HG03280 (cell line): ENCODE data around the gene DSE.

Experiments used
- ATAC-seq: cut with Tn5 transposase; IDR thresholded peaks from one replicate; pipeline ENCODE4 v1.9.1; 2021; ENCODE audit warnings: mild to moderate bottlenecking, moderate library complexity; ENCODE audit not compliant: unreplicated experiment

DSE gene

DNA sequence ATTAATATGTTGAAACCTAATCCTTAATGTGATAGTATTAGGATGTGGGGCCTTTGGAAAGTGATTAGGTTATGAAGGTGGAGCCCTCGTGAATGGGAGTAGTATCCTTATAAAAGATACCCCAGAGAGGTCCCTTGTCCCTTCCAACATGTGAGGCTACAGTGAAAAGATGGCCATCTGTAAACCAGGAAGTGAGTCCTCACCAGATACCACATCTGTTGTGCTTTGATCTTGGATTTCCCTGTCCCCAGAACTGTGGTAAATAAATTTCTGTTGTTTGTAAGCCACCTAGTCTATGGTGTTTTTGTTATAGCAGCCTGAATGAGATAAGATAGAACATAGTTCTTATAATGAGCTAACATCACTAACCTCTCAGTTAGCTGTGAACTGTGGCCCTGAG lies 73.8 kb downstream of the DSE start:
- ATAC-seq, result no peak

DNA sequence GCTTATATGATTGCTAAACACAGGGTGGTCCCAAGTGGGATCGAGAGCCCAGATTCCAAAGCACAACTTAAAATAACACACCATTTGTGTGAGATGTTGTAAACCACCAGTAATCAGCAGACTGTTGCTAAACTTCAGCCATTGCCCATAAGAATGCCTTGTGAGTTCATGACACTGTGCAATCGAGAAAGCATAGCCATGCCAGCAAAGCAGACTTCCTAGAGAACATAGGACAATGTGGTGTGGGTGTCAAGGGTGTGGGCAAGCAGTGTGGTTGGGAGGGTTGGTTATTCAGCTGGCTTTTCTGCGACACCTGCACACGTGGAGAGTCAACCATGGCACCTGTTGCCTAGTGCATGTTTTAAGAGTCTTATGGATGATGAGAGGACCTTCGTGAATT lies 74.4 kb downstream of the DSE start:
- ATAC-seq, result no peak

DNA sequence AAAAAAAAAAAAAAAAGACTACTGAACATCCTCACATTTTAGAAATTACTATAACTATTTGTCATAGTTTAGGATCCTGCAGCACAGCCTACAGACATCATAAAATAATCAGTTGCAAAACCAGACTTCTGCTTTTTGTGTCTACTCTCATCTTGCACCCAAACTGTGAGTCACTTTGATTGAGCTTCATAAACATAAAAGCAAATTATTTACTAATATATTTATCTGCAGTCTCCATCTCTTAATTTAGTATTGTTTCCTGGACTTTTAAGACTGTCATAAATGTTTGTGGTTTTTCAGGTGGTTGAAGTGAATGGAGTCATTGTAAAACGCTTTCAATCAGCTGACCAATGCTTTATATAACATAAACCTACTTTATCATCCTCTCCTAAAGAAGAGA lies 75.7 kb downstream of the DSE start:
- ATAC-seq, result no peak

DNA sequence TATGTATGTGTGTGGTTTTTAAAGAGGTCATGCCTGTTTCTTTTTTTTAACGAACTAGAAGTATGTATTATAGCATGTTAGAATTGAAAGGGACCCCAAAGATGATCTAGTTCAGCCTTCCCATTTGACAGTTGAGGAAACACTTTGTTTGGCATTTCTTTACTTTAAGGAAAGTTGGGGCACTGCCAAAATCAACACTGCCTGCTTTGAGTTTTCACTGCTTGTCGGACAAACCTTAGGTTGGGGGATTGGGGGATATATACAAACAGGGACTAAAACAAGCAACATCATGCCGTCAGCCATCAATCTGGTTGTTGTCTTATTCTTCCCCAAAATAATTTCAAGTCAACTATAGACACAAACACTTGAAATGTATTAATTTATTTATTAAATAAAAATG lies 76.3 kb downstream of the DSE start:
- ATAC-seq, result no peak

DNA sequence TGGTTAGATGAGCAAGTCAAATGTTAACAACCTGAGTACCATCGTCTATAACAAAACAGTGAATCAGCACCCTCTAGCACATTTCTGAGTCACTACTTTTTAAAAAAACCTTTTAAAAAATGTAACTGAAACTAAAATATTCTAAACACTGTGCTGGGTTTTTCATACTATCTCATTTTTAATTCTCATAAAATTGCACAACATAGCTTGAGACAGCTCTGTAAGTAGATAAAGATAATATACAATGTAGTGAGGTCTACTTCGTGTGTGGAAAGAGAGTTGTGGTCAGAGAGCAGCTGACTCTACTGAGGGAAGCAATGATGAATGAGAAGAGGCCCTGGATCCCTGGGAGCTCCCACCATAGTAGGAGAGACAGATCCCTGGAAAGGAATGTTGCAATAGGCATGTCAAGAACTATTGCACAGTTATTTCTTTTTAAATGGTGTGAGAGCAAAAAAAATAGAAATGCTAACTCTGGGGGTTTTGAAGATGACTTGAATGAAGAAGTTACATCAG lies 76.8 kb downstream of the DSE start:
- ATAC-seq, result no peak

DNA sequence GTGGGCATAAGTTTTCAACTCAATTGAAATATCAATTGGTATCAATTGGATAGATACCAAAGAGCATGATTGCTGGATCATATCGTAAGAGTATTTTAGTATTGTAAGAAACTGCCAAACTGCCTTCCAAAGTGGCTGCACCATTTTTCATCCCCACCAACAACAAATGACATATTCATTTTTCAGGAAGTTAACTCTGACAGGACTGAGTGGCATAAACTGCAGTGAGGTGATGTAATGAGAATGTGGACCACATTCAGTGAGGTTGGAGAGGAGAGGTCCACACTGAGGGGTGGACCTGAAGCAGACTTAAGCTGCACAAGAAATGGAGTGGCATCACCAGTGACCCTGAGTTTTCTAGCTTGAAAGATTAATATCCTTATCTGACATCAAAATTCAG lies 78.8 kb downstream of the DSE start:
- no peak for ATAC-seq

DNA sequence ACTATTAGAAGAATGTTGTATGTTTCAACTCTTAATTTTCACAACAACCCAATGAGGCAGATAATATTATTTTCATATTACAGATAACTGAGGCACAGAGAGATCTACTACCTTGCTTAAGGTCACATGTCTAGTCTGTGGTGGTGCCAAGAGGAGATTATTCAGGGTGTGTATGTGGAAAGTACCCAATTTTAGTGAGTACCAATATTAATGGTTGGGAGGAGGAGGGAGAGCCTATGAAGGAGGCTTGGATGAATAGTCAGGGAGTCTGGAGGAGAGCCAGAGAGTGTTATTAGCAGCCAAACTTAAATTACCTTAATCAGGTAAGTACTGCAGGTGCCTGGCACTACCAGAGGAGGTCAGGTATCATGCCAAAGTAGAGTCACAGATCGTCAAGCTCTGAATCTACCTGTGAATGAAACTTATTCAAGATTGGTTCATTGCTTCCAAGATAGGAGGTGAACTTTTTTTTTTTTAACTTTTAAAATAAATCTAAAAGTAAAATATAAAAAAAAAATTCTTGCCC lies 79.5 kb downstream of the DSE start:
- ATAC-seq, result no peak

DNA sequence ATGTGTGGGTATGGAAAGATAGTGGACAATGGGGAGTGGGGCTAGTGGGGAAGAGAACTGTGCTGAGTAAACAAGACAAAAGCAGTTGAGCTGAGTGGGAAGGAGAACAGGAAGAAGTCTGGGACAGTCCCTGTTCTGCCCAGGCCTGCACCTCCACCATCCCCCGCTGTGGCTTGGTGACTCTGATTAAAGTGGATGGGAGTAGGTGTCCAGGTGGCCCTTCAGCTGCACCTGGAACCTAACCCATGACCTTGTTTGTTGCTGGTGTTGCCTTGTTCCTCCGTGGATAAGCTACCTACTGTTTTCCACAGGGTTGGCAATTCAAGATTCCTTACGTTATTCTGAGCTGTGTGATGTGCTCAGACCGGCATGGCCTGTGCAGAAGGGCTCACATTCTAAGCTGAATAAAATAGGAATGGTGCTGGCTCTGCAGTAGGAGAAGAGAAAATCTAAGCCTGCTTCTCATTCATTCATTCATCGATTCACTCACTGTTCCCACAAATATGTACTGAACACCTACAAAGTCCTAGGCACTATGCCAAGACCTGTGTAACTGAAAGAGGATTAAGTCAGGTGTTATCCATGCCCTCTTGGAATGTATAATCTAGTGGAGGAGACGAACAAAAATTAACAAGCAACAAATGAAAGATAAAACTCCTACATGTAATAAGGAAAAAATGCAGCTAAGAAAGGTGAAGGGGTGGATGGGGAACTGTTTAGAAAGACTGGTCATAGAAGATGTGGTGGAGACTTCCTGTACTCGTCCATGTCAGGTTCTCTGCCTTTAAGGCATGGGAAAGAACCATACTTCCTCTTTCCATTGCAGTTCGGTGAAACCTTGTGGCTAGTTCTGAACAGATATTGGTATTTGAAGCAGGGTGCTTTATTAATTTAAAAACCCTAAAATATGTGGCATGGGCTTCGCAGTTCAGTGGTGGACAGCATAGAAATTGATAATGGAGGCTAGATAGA lies 80.3 kb downstream of the DSE start:
- ATAC-seq, result peak; percentile 89

DNA sequence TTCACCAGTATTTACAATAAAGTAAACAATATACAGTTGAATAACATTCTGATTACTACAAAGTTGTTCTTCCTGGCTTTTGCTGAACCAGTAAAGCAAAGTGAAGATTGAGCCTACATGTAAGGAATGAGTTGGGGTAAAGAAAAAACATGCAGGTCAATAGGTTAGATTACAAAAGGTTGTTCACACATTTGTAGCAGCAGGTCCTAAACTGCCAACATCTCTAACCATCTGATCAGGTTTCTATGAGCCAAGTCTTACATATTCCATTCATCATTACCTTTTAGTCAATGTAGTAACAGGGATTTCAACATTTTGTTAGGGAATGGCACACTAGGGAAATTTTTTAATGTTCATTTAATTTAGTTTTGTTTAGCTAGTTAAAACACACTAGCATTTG lies 81.2 kb downstream of the DSE start:
- ATAC-seq, result no peak

DNA sequence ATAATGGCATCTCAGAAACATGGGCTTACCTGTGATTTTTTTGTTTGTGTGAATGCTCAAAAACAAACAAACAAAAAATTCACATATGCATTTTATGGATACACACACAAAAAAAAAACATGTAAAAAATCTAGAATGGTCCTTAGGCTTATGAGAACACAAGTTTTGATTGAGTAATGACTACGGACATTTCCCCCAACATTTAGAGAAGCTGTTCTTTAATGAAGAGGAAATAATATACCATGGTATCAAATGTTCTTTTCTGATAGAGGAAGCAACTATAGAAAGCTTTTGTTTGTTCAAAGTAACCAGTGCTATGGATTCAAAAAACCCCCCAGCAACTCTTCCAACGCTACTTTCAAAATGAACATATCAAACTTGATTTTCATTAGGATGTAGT lies 81.8 kb downstream of the DSE start:
- no peak for ATAC-seq

DNA sequence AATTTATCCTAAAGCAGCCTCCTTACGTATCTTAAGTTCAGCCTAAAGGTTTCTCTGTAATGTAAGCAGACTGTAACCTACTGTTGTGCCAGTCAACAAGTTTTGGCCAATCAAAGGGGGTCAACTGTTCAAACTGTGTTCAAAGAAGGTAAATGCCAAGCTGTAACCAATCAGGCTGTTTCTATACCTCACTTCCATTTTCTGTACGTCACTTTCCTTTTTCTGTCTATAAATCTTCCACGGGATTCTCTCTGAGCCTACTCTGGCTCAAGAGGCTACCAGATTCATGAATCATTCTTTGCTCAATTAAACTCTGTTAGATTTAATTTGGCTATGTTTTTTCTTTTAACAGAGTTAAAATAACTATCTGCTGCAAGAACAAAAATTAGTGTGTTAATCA lies 85.4 kb downstream of the DSE start:
- no peak for ATAC-seq

DNA sequence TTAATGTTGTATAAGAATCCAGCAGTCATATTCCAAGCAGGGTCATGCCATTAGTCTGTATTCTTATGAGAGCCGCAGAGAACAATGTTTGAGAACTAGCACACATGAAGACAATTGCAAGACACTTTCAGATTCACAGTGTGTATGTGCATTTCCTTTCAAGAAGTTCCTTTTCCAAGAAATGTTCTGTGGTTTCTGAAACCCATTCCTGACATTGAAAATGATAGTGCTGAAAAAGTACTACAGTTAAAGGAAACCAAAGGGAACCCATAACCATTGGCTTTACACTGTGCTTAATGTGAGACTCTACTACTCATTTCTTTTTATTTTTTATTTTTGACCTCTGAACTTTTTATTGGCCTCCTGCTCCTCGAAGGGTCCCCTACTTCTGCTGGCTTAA lies 86.2 kb downstream of the DSE start:
- no peak for ATAC-seq

DNA sequence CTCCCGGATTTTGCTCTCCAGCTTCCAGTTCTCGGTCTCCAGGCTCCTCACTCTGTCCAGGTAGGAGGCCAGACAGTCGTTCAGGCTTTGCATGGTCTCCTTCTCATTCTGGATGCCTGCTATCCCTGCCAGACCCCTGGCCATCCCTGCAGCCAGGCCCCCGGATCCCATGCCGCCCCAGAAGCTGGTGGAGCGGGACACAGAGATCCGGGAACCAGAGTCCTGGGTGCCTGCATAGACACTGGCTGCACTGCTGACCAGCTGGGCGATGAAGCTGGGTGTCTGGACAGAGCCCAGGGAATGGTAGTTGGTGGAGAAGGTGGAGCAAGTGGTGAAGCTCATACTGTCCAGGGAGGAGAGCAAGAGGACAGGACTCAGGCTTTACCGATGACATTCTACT lies 87.5 kb downstream of the DSE start:
- ATAC-seq, result no peak

DNA sequence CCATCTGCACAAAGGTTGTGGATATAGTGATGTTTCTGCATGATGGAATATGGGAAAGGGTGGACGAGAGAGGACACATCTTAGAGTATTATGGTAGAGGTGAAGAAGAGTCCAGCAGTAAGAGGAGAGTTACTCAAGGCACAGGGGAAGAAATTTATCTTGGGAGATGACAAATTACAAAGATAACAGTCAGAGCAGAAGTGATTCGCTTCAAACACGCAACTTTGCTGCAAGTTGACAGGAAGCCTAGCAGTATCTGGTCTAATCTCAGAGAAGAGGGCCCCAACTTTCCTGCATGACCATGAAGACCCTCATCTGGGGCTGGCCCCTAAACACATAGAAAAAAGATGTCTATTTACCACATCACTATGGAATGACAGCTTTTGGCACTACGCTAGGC lies 89.2 kb downstream of the DSE start:
- no peak for ATAC-seq

DNA sequence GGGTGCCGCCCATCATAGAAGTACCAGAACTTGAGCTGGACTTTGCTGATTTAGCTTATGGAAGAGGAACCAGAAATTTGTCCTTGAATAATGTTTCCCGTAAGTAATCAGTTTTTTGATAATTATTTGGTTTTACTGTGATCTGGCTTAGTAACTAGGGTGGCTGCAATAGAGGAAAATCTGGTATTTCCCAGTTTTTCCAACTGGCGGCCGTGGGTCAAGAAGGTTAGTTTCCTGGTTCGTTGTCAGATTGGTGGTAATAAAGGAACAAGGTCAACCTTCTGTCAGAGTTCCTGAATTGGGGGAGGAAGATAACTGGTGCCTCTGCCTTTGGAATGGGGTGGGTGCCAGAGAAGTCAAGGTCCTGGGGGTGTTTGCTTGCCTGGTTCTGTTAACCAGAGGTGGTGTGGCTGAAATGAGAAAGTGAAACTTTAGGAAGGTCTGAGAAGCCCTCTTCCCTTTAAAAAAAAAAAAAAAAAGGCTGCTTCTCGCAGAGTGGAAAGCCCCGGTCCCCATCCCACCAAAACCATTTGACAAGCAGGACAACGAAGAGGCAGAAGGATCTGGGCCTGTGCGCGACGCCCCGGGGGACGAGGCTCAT lies 90.7 kb downstream of the DSE start, which contains the start of gene CALHM6:
Gene CALHM6 (plus strand): TSS at position 45 of the 601 bp plus-strand sequence. CDS start 555 bp downstream, at position 600.
- peak; percentile 7 for ATAC-seq

DNA sequence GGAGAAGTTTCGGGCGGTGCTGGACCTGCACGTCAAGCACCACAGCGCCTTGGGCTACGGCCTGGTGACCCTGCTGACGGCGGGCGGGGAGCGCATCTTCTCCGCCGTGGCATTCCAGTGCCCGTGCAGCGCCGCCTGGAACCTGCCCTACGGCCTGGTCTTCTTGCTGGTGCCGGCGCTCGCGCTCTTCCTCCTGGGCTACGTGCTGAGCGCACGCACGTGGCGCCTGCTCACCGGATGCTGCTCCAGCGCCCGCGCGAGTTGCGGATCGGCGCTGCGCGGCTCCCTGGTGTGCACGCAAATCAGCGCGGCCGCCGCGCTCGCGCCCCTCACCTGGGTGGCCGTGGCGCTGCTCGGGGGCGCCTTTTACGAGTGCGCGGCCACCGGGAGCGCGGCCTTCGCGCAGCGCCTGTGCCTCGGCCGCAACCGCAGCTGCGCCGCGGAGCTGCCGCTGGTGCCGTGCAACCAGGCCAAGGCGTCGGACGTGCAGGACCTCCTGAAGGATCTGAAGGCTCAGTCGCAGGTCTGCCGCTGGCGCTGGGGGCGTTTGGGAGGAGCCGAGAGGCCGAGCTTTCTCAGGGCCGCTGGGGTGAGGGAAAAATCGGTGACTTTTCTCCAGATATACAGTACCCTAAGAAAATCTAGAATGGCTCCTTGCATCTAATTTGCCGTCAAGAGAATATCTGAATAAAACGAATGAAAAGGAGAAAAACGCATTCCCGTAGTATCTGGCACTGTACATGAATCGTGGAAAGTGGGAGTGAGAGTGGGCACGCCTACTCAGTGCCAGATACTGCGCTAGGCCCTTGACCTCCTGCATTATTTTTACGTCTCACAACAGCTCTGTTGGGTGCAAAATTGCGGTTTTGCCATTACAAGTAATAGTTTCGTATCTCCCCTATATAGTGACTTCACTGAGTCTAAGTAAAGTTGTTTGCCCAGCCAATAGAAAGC lies 91.5 kb downstream of the DSE start:
- ATAC-seq, result peak; percentile 83

DNA sequence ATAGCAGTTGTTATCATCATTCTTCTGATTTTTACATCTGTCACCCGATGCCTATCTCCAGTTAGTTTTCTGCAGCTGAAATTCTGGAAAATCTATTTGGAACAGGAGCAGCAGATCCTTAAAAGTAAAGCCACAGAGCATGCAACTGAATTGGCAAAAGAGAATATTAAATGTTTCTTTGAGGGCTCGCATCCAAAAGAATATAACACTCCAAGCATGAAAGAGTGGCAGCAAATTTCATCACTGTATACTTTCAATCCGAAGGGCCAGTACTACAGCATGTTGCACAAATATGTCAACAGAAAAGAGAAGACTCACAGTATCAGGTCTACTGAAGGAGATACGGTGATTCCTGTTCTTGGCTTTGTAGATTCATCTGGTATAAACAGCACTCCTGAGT lies 92.6 kb downstream of the DSE start:
- no peak for ATAC-seq

DNA sequence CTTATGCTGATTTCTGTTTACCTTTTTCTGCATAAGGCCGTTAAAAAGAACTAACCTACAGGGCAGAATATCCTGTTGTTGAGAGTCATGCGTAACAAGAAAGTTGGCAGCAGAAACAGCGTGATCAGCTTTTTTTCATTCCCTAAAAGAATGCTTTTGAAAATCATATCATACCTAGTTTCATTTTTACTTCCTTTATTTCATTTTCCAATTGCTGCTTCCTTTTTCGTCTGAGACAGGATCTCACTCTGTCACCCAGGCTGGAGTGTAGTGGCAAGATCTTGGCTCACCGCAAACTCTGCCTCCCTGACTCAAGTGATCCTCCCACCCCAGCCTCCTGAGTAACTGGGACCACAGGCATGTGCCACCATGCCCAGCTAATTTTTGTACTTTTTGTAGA lies 94.5 kb downstream of the DSE start:
- ATAC-seq, result no peak

DNA sequence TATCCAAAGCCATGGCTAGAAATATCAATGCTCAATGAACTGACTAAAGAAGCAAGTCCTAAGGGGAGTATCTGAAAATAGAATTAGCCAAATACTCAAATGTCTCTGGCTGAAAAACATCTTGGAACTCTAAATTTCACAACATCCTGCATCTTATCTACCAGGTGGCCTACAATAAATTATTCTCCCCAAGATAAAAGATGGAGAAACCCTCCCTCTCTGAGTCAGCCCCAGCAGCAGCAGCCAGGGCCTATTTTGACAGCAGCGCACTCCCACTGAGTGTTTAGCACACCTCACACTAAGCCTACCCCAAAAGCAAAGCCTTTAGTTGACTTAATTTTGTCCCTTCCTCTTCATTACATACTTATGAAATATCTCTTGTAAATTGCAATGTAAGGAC lies 96.3 kb downstream of the DSE start:
- no peak for ATAC-seq

DNA sequence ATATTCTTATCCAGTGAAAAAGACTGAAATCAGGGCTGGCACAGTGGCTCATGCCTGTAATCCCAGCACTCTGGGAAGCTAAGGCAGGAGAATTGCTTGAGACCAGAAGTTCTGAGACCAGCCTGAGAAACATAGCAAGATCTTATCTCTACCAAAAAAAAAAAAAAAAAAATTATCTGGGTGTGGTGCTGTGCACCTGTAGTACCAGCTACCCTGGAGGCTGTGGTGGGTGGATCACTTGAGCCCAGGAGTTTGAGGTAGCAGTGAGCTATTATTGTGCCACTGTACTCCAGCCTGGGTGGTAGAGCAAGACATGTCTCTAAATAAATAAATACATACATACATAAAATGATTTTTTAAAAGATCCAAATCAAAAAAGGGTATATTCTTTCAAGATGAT lies 96.8 kb downstream of the DSE start:
- no peak for ATAC-seq

DNA sequence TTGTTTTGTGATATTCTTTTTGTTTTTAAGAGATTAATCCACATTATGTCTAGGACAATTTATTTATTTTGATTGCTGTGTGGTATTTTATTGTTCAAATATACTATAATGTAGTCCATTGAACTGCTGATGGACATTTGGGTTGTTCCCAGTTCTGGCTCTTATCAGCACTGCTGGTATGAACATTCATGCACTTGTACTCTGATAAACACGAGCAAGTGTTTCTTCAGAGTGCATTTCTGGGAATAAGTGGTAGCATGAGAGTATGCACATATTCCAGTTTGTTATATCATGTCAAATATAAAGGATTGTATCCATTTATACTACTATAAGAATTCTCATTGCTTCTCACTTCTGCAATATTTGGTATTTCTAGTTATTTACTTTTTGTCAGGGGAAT lies 97.5 kb downstream of the DSE start:
- ATAC-seq, result no peak
